CD14-positive monocyte (primary cell): ENCODE results near the gene GCNA. TPM values are rescaled to one million over a fixed set of nuclear protein-coding genes. Genes with fewer than 3 reads are reported as not detected.
A peak's percentile ranks its signal among the peaks of the same experiment; 100 is the strongest.

Source experiments
- DNase-seq, 3 donors: peaks; one replicate each; pipeline ENCODE4 v3.0.0-alpha.2; 2011 to 2022
- H2AFZ ChIP-seq: 2 replicates; pipeline ENCODE4 v1.6.0; 2012; ENCODE audit warnings: mild to moderate bottlenecking, low read depth, low read length, inconsistent platforms; ENCODE audit not compliant: insufficient read depth, poor library complexity, severe bottlenecking
- H3K27ac ChIP-seq, 2 donors: 1 replicate in 1 of 2; 2 replicates in 1 of 2; pipeline ENCODE4 v1.5.1; 2012 to 2013; ENCODE audit warnings: low read length in 2 of 2, control low read depth in 1 of 2, inconsistent platforms in 1 of 2, low read depth in 1 of 2, mild to moderate bottlenecking in 1 of 2
- H3K27me3 ChIP-seq, 2 donors: one replicate each; pipeline versions ENCODE4 v1.6.0 to v1.6.1; 2011 to 2013; ENCODE audit warnings: low read length in 2 of 2; ENCODE audit not compliant: control insufficient read depth in 2 of 2, insufficient read depth in 2 of 2
- H3K36me3 ChIP-seq, 2 donors: replicated peaks in 1 of 2; 1 replicate in 1 of 2; 2 replicates in 1 of 2; pipeline versions ENCODE4 v1.5.1 to v1.6.1; 2012 to 2013; ENCODE audit warnings: low read length in 2 of 2, control low read depth in 1 of 2, inconsistent platforms in 1 of 2, mild to moderate bottlenecking in 1 of 2; ENCODE audit not compliant: insufficient read depth in 2 of 2, control insufficient read depth in 1 of 2
- H3K4me1 ChIP-seq, 2 donors: 1 replicate in 1 of 2; 2 replicates in 1 of 2; pipeline versions ENCODE4 v1.5.1 to v1.6.1; 2012 to 2013; ENCODE audit warnings: low read length in 2 of 2, control low read depth in 1 of 2, inconsistent platforms in 1 of 2, mild to moderate bottlenecking in 1 of 2, moderate library complexity in 1 of 2; ENCODE audit not compliant: insufficient read depth in 2 of 2, control insufficient read depth in 1 of 2
- H3K4me2 ChIP-seq: replicated peaks from 2 replicates; pipeline ENCODE3; 2012; ENCODE audit warnings: low read length, moderate library complexity, mild to moderate bottlenecking; ENCODE audit not compliant: poor library complexity, severe bottlenecking; ENCODE audit errors: extremely low read depth
- H3K4me3 ChIP-seq, 3 experiments: fragments of 200-600 bp in 1 of 3; sonication (generic) in 1 of 3; replicated peaks in 1 of 3; 1 replicate in 2 of 3; 2 replicates in 1 of 3; pipeline ENCODE4 v1.5.1; 2011 to 2013; ENCODE audit warnings: low read length in 3 of 3, mild to moderate bottlenecking in 3 of 3, control low read depth in 2 of 3, low read depth in 2 of 3, inconsistent platforms in 1 of 3, moderate library complexity in 1 of 3
- H3K79me2 ChIP-seq: 2 replicates; pipeline ENCODE4 v1.6.0; 2012; ENCODE audit warnings: mild to moderate bottlenecking, control low read depth, inconsistent platforms, low read length, moderate library complexity; ENCODE audit not compliant: insufficient read depth
- H3K9ac ChIP-seq: 2 replicates; pipeline ENCODE4 v1.6.0; 2017; ENCODE audit warnings: low read length, mild to moderate bottlenecking; ENCODE audit not compliant: insufficient read depth, poor library complexity, severe bottlenecking
- H3K9me3 ChIP-seq, 2 donors: replicated peaks in 1 of 2; 1 replicate in 1 of 2; 2 replicates in 1 of 2; pipeline versions ENCODE4 v1.5.1 to v1.6.1; 2012 to 2013; ENCODE audit warnings: low read length in 2 of 2, control low read depth in 1 of 2; ENCODE audit not compliant: control insufficient read depth in 1 of 2, insufficient read depth in 1 of 2
- H4K20me1 ChIP-seq: 2 replicates; pipeline ENCODE4 v1.6.0; 2012; ENCODE audit warnings: mild to moderate bottlenecking, low read length, control low read depth, moderate library complexity; ENCODE audit not compliant: insufficient read depth
- H3K27ac Mint-ChIP-seq, 7 donors: one replicate each; pipeline ENCODE4 v1.8.0; 2020; ENCODE audit warnings: mild to moderate bottlenecking in 7 of 7, mixed read lengths in 7 of 7, moderate library complexity in 6 of 7, inconsistent platforms in 2 of 7
- H3K27me3 Mint-ChIP-seq, 3 donors: one replicate each; pipeline ENCODE4 v1.8.0; 2021 to 2022; ENCODE audit warnings: low read depth in 3 of 3, mild to moderate bottlenecking in 3 of 3, mixed read lengths in 3 of 3, moderate library complexity in 3 of 3, inconsistent platforms in 1 of 3
- H3K36me3 Mint-ChIP-seq, 2 donors: one replicate each; pipeline ENCODE4 v1.8.0; 2020; ENCODE audit warnings: mixed read lengths in 2 of 2, inconsistent platforms in 1 of 2, mild to moderate bottlenecking in 1 of 2
- H3K4me1 Mint-ChIP-seq: one replicate; pipeline ENCODE4 v1.8.0; 2020; ENCODE audit warnings: mild to moderate bottlenecking, mixed read lengths
- H3K4me3 Mint-ChIP-seq, 2 donors: one replicate each; pipeline ENCODE4 v1.8.0; 2020; ENCODE audit warnings: mild to moderate bottlenecking in 2 of 2, mixed read lengths in 2 of 2, moderate library complexity in 1 of 2
- H3K9me3 Mint-ChIP-seq, 7 donors: one replicate each; pipeline ENCODE4 v1.8.0; 2020 to 2022; ENCODE audit warnings: mixed read lengths in 7 of 7, mild to moderate bottlenecking in 6 of 7, moderate library complexity in 6 of 7, inconsistent platforms in 2 of 7
- CTCF ChIP-seq: fragments of 200-600 bp; IDR thresholded peaks from one replicate; pipeline ENCODE4 v1.8.0; 2022; ENCODE audit warnings: antibody characterized with exemption, mild to moderate bottlenecking
- WGBS: methylation state at CpG from one replicate; pipeline ENCODE4 v1.1.5; 2013; ENCODE audit warnings: missing lambda C conversion rate; ENCODE audit not compliant: insufficient coverage; 5-methylcytosine and 5-hydroxymethylcytosine counted together
- intact Hi-C, 2 donors: fragments of 100-400 bp; cut with micrococcal nuclease; formaldehyde crosslinking; loops; one replicate each; pipeline versions ENCODE4 v1.15.0 to v1.15.1; 2023
- polyA plus RNA-seq, 3 donors: library from polyadenylated mRNA; depleted of rRNA in 1 of 3; unstranded in 2 of 3; stranded (reverse) in 1 of 3; fragments of 300-500 nt in 2 of 3; fragments of >200 nt in 1 of 3; fragmentation: Illumina TruSeq in 2 of 3; gene quantifications; 1 replicate in 2 of 3; 2 replicates in 1 of 3; pipeline ENCODE4 v1.2.3, GENCODE V29; 2012 to 2021

Gene GCNA
- polyA plus RNA-seq, 3 donors, result 0.26 to 4.7 (median 0.27) TPM

GRCh38 chrX:71534773-71535544 lies 43.3 kb upstream of the GCNA start:
- H3K9ac ChIP-seq, result peak overlapping the region; percentile 82
- DNase-seq, result no peak
- H3K27me3 ChIP-seq, result no peaks in the 10 kb centered on the region
- Mint-ChIP-seq H3K27me3 (peaks cover 0 to 10% (median 0%) of the 10 kb centered on the region in 3 donors), H3K4me1 (peaks cover 39% of the 10 kb centered on the region), H3K36me3 (peaks cover 7 to 9% of the 10 kb centered on the region in 2 donors), H3K4me3 (peak overlapping the region; percentile 96), H3K27ac (peak overlapping the region in 6 of 7 donors; percentile 93 to 97 (median 93)), H3K9me3 (peaks cover 0 to 24% (median 11%) of the 10 kb centered on the region in 7 donors)
- peaks cover 51% of the 10 kb centered on the region for H4K20me1 ChIP-seq
- no peak for TF ChIP-seq CTCF
- H2AFZ ChIP-seq, result no peak overlapping the region
- peaks cover 0 to 5% of the 10 kb centered on the region in 2 donors for H3K9me3 ChIP-seq
- peaks cover 39 to 50% of the 10 kb centered on the region in 2 donors for H3K4me1 ChIP-seq
- H3K27ac ChIP-seq, result peak overlapping the region in 1 of 2 donors; percentile 98
- H3K4me2 ChIP-seq, result peak overlapping the region; percentile 79
- H3K79me2 ChIP-seq, result peaks cover 71% of the 10 kb centered on the region
- no CpG with 5 or more reads among the region's 9 CpGs for WGBS
- intact Hi-C loops, result no loop called here
- peaks cover 4 to 9% of the 10 kb centered on the region in 2 donors for H3K36me3 ChIP-seq
- H3K4me3 ChIP-seq, result peak overlapping the region; percentile 79 to 95 (median 94)

- H3K27ac ChIP-seq, result peak overlapping the region in 1 of 2 donors; percentile 28
- peak overlapping the region; percentile 79 for H3K4me2 ChIP-seq
- no CpG with 5 or more reads among the region's 5 CpGs for WGBS
- peaks cover 49 to 61% of the 10 kb centered on the region in 2 donors for H3K4me1 ChIP-seq
- H3K36me3 ChIP-seq, result peaks cover 4 to 10% of the 10 kb centered on the region in 2 donors
- peaks cover 0 to 5% of the 10 kb centered on the region in 2 donors for H3K9me3 ChIP-seq
- peak overlapping the region in 6 of 7 donors; percentile 25 to 72 (median 46) for H3K27ac Mint-ChIP-seq
- peak overlapping the region in 1 of 3 experiments; percentile 95 for H3K4me3 ChIP-seq
- peak overlapping the region; percentile 58 to 80 for H3K4me3 Mint-ChIP-seq
- no peaks in the 10 kb centered on the region for H3K27me3 ChIP-seq
- H3K9ac ChIP-seq, result no peak overlapping the region
- intact Hi-C loops, result no loop called here
- no peak for DNase-seq
- peaks cover 62% of the 10 kb centered on the region for H4K20me1 ChIP-seq
- H2AFZ ChIP-seq, result no peak overlapping the region
- peaks cover 45% of the 10 kb centered on the region for H3K4me1 Mint-ChIP-seq
- H3K79me2 ChIP-seq, result peaks cover 80% of the 10 kb centered on the region
- no peak for TF ChIP-seq CTCF
- peaks cover 0 to 22% (median 8%) of the 10 kb centered on the region in 7 donors for H3K9me3 Mint-ChIP-seq
- peaks cover 0 to 10% (median 0%) of the 10 kb centered on the region in 3 donors for H3K27me3 Mint-ChIP-seq
- peaks cover 7 to 10% of the 10 kb centered on the region in 2 donors for H3K36me3 Mint-ChIP-seq
These were observed 42.0 kb upstream of the GCNA start for GRCh38 chrX:71536285-71536684.
